GM10248 (cell line): ENCODE measurements around the gene L1CAM.

Experiments used
- CTCF ChIA-PET: fragments of 300-600 bp; sonication (Branson Sonifier 250); formaldehyde crosslinking; extraction: SDS; loops from one replicate; lab custom pipeline; 2021; ENCODE audit warnings: antibody characterized with exemption; lab: Yijun Ruan, JAX
- POLR2A ChIA-PET: fragments of 350-650 bp; sonication (Branson Sonifier 250); formaldehyde crosslinking; extraction: SDS; loops from one replicate; lab custom pipeline; 2020; ENCODE audit warnings: antibody characterized with exemption; lab: Yijun Ruan, JAX
- DNase-seq: peaks from one replicate; pipeline ENCODE4 v3.0.0; 2012; ENCODE audit errors: extremely low spot score
- CTCF ChIP-seq: IDR thresholded peaks from 2 replicates; pipeline ENCODE4 v1.5.1; 2012; ENCODE audit warnings: mild to moderate bottlenecking, low read depth; ENCODE audit errors: extremely low read depth, missing control alignments, control extremely low read depth

L1CAM gene

GRCh38 chrX:153871946-153872878 is 13.8 kb downstream of the L1CAM start:
- POLR2A ChIA-PET, result no interaction called here
- no peak for DNase-seq

GRCh38 chrX:153871451-153871850 is 14.5 kb downstream of the L1CAM start:
- DNase-seq, result no peak
- CTCF ChIA-PET, result no interaction called here
- POLR2A ChIA-PET, result no interaction called here
- TF ChIP-seq CTCF, result no peak

More at GRCh38 chrX:153871946-153872878, 13.8 kb downstream of the L1CAM start:
- TF ChIP-seq CTCF, result no peak
- CTCF ChIA-PET, result no interaction called here

- CTCF ChIA-PET, result no interaction called here
- POLR2A ChIA-PET, result no interaction called here
- no peak for DNase-seq
- TF ChIP-seq CTCF, result no peak
These were observed 15.1 kb downstream of the L1CAM start for GRCh38 chrX:153870791-153871360.

- CTCF ChIA-PET, result no interaction called here
- no peak for TF ChIP-seq CTCF
- POLR2A ChIA-PET, result no interaction called here
- DNase-seq, result no peak
These were observed 15.7 kb downstream of the L1CAM start for GRCh38 chrX:153870288-153870690.

GRCh38 chrX:153869473-153870287 is 16.3 kb downstream of the L1CAM start:
- no peak for DNase-seq
- CTCF ChIA-PET, result no interaction called here
- no peak for TF ChIP-seq CTCF
- POLR2A ChIA-PET, result no interaction called here
